ENCODE data around the gene AMPD3. TPM values are rescaled to one million over a fixed set of nuclear protein-coding genes. Genes with fewer than 3 reads are reported as not detected.

AMPD3 gene
- total and polyA plus RNA-seq, 2 donors (not counting 3 experiments of a cell fraction or from before 2014, with no cell fraction given): 1.4 to 2.5 TPM

DNA sequence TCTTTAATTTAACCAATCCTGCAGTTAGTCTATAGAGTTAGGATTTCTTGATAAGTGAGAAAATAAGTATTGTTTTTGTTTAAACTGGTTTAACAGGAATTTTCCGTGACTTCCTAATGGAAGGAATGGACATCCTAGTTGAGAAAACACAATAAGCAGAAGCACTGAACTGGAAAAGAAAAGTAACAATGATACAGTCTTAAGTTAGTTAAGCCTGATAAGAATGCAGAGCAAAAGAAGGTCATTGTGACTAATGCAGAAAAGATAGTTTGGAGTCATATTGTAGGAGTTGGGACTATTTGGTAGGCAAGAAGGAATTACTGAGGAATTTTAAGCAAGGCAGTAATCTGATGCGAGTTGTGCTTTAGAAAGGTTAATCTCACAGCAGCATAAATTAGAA is 74.2 kb downstream of the AMPD3 start:
- Histone ChIP-seq H3K4me1 (ENCODE audit: control insufficient read depth, extremely low read depth, insufficient read depth, low read length) (peaks cover 51% of the 10 kb centered on the region), H3K27me3 (ENCODE audit: control insufficient read depth in 2 of 2, insufficient read depth in 2 of 2, low read length in 2 of 2) (no peaks in the 10 kb centered on the region), H4K20me1 (replicated peaks; ENCODE audit: control insufficient read depth, extremely low read depth, insufficient read depth, low read length) (no peaks in the 10 kb centered on the region), H3K4me3 (replicated peaks in 1 of 3; ENCODE audit: insufficient read depth in 1 of 3, low read depth in 1 of 3, low read length in 3 of 3) (no peak overlapping the region), H3K9me3 (replicated peaks; ENCODE audit: control insufficient read depth, insufficient read depth, low read length) (no peaks in the 10 kb centered on the region), H3K4me2 (ENCODE audit: insufficient read depth, low read length) (peak overlapping the region; percentile 16), H3K9ac (replicated peaks; ENCODE audit: extremely low read depth, insufficient read depth, low read length) (no peak overlapping the region), H3K27ac (ENCODE audit: insufficient read depth, low read depth, low read length) (no peak overlapping the region), H2AFZ (ENCODE audit: low read depth, low read length) (no peak overlapping the region), H3K9me1 (replicated peaks; ENCODE audit: control insufficient read depth, extremely low read depth, insufficient read depth, low read length) (no peaks in the 10 kb centered on the region), H3K79me2 (ENCODE audit: control insufficient read depth, insufficient read depth, low read length) (no peaks in the 10 kb centered on the region), H3K36me3 (ENCODE audit: control insufficient read depth in 2 of 2, extremely low read depth in 1 of 2, insufficient read depth in 2 of 2, low read length in 2 of 2) (peaks cover 0 to 6% of the 10 kb centered on the region in 2 experiments)
- TF ChIP-seq JUN (IDR thresholded peaks at IDR 0.05; ENCODE audit: borderline replicate concordance, insufficient read depth, insufficient read length, low read depth): no peak
- no peak for TF ChIP-seq POLR2A (IDR thresholded peaks at IDR 0.05; ENCODE audit: low read depth, low read length)
- no peak for TF ChIP-seq POLR2AphosphoS5 (IDR thresholded peaks at IDR 0.05; ENCODE audit: insufficient read depth, low read depth, low read length)
- TF ChIP-seq GATA2 (IDR thresholded peaks at IDR 0.05; ENCODE audit: insufficient read depth, insufficient read length, low read depth, low read length): no peak
- TF ChIP-seq, protein P1, sequence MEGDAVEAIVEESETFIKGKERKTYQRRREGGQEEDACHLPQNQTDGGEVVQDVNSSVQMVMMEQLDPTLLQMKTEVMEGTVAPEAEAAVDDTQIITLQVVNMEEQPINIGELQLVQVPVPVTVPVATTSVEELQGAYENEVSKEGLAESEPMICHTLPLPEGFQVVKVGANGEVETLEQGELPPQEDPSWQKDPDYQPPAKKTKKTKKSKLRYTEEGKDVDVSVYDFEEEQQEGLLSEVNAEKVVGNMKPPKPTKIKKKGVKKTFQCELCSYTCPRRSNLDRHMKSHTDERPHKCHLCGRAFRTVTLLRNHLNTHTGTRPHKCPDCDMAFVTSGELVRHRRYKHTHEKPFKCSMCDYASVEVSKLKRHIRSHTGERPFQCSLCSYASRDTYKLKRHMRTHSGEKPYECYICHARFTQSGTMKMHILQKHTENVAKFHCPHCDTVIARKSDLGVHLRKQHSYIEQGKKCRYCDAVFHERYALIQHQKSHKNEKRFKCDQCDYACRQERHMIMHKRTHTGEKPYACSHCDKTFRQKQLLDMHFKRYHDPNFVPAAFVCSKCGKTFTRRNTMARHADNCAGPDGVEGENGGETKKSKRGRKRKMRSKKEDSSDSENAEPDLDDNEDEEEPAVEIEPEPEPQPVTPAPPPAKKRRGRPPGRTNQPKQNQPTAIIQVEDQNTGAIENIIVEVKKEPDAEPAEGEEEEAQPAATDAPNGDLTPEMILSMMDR (IDR thresholded peaks at IDR 0.05; ENCODE audit: extremely low read depth in 1 of 2, insufficient read depth in 1 of 2, low read depth in 1 of 2, low read length in 2 of 2): no peak
- TF ChIP-seq FOS (IDR thresholded peaks at IDR 0.05; ENCODE audit: borderline replicate concordance, insufficient read depth, low read length): no peak
- TF ChIP-seq, protein P2, sequence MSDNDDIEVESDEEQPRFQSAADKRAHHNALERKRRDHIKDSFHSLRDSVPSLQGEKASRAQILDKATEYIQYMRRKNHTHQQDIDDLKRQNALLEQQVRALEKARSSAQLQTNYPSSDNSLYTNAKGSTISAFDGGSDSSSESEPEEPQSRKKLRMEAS (IDR thresholded peaks at IDR 0.05; ENCODE audit: insufficient read depth, insufficient read length): no peak
- TF ChIP-seq EZH2 (IDR thresholded peaks at IDR 0.05; ENCODE audit: borderline replicate concordance, low read depth, low read length, severe bottlenecking): no peak
- no peak for TF ChIP-seq MYC (IDR thresholded peaks at IDR 0.05; ENCODE audit: low read depth, low read length)
- intact Hi-C loops (cut with micrococcal nuclease) (no loop called here), dilution Hi-C loops (cut with MboI; ENCODE audit: extremely low pct_ligation_motif_present, low sequenced_read_pairs) (no loop called here)
- DNase-seq (ENCODE audit: low read depth, low spot score) (peak; percentile 61), FAIRE-seq (no peak)
- POLR2A ChIA-PET: no interaction called here
- CTCF ChIA-PET: interaction anchor here (1.5 kb wide), 1 partner anchor 109 kb away, joined by 3 read pairs; no protein-coding TSS in a partner anchor
- BruUV-seq (replicated peaks): no TSS peak

All from endothelial cell of umbilical vein (primary cell).